ENCODE results near the gene CD247.

CD247 gene

GRCh38 chr1:167465743-167466142, 52.6 kb downstream of the CD247 start:
- in situ Hi-C loops (cut with MboI; ENCODE audit: low sequenced_read_pairs, unreplicated experiment), result no loop called here
- DNase-seq (ENCODE audit: low spot score), result no peak
- TF ChIP-seq CTCF (IDR thresholded peaks at IDR 0.05; ENCODE audit: borderline replicate concordance, control extremely low read depth, extremely low read depth, insufficient read depth, missing control alignments), result no peak

GRCh38 chr1:167465018-167465417, 53.3 kb downstream of the CD247 start:
- DNase-seq (ENCODE audit: low spot score), result no peak
- no peak for TF ChIP-seq CTCF (IDR thresholded peaks at IDR 0.05; ENCODE audit: borderline replicate concordance, control extremely low read depth, extremely low read depth, insufficient read depth, missing control alignments)
- in situ Hi-C loops (cut with MboI; ENCODE audit: low sequenced_read_pairs, unreplicated experiment), result no loop called here

- TF ChIP-seq CTCF (IDR thresholded peaks at IDR 0.05; ENCODE audit: borderline replicate concordance, control extremely low read depth, extremely low read depth, insufficient read depth, missing control alignments), result no peak
- no peak for DNase-seq (ENCODE audit: low spot score)
- in situ Hi-C loops (cut with MboI; ENCODE audit: low sequenced_read_pairs, unreplicated experiment), result no loop called here
Observed at GRCh38 chr1:167463875-167464575, 54.3 kb downstream of the CD247 start.

- in situ Hi-C loops (cut with MboI; ENCODE audit: low sequenced_read_pairs, unreplicated experiment), result no loop called here
Observed at GRCh38 chr1:167463080-167463479, 55.2 kb downstream of the CD247 start.

GRCh38 chr1:167462341-167462740, 56.0 kb downstream of the CD247 start:
- DNase-seq (ENCODE audit: low spot score), result no peak
- no peak for TF ChIP-seq CTCF (IDR thresholded peaks at IDR 0.05; ENCODE audit: borderline replicate concordance, control extremely low read depth, extremely low read depth, insufficient read depth, missing control alignments)
- in situ Hi-C loops (cut with MboI; ENCODE audit: low sequenced_read_pairs, unreplicated experiment), result no loop called here

More at GRCh38 chr1:167463080-167463479, 55.2 kb downstream of the CD247 start:
- TF ChIP-seq CTCF (IDR thresholded peaks at IDR 0.05; ENCODE audit: borderline replicate concordance, control extremely low read depth, extremely low read depth, insufficient read depth, missing control alignments), result no peak
- DNase-seq (ENCODE audit: low spot score), result no peak

- in situ Hi-C loops (cut with MboI; ENCODE audit: low sequenced_read_pairs, unreplicated experiment), result no loop called here
- no peak for TF ChIP-seq CTCF (IDR thresholded peaks at IDR 0.05; ENCODE audit: borderline replicate concordance, control extremely low read depth, extremely low read depth, insufficient read depth, missing control alignments)
- no peak for DNase-seq (ENCODE audit: low spot score)
Observed at GRCh38 chr1:167460836-167461235, 57.5 kb downstream of the CD247 start.
